ENCODE measurements around the gene ATF6. TPM values are rescaled to one million over a fixed set of nuclear protein-coding genes. Genes with fewer than 3 reads are reported as not detected.

ATF6 gene
- total RNA-seq, 1 donor from 2014 or later = 31.3 TPM

- Histone ChIP-seq H3K4me1 (peaks cover 6% of the 10 kb centered on the region), H3K4me3 (no peak overlapping the region), H3K36me3 (no peaks in the 10 kb centered on the region), H3K9me3 (no peaks in the 10 kb centered on the region), H3K27me3 (ENCODE audit: low read depth) (no peaks in the 10 kb centered on the region), H3K27ac (no peak overlapping the region)
- TF ChIP-seq CTCF (IDR thresholded peaks at IDR 0.05) = no peak
- DNase-seq (no peak), ATAC-seq (no peak)
- intact Hi-C loops (cut with DNase I) = no loop called here
These were observed 34.9 kb upstream of the ATF6 start for GRCh38 chr1:161731241-161731640.

GRCh38 chr1:161731981-161732718, 34.0 kb upstream of the ATF6 start:
- H3K4me3 ChIP-seq = no peak overlapping the region
- DNase-seq (no peak), ATAC-seq (no peak)
- no peaks in the 10 kb centered on the region for H3K36me3 ChIP-seq
- no peak overlapping the region for H3K27ac ChIP-seq
- intact Hi-C loops (cut with DNase I) = no loop called here
- H3K4me1 ChIP-seq = peaks cover 6% of the 10 kb centered on the region
- no peaks in the 10 kb centered on the region for H3K9me3 ChIP-seq
- no peak for TF ChIP-seq CTCF (IDR thresholded peaks at IDR 0.05)
- H3K27me3 ChIP-seq (ENCODE audit: low read depth) = no peaks in the 10 kb centered on the region

DNA sequence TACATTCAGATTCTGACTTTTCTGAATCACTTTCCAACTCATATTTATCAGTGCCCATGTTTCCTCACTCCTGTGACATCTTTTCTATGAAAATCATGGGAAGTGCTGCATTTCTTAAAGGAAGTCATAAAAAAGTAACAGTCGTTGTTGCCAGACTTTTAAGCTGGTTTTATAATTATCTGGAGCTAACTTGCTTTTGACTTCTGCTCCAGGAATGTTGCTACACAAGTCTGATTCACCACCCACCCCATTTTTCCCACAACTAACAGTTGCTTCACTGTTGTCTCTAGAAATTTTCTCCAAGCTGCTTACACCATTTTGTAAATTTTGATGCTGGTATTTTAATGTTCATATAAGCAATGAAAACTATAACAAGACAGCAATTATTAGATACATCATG, 32.6 kb upstream of the ATF6 start:
- Histone ChIP-seq H3K9me3 (no peaks in the 10 kb centered on the region), H3K4me1 (peaks cover 4% of the 10 kb centered on the region), H3K27me3 (ENCODE audit: low read depth) (no peaks in the 10 kb centered on the region), H3K36me3 (no peaks in the 10 kb centered on the region), H3K27ac (no peak overlapping the region), H3K4me3 (no peak overlapping the region)
- intact Hi-C loops (cut with DNase I) = no loop called here
- no peak for DNase-seq
- no peak for TF ChIP-seq CTCF (IDR thresholded peaks at IDR 0.05)
- no peak for ATAC-seq

DNA sequence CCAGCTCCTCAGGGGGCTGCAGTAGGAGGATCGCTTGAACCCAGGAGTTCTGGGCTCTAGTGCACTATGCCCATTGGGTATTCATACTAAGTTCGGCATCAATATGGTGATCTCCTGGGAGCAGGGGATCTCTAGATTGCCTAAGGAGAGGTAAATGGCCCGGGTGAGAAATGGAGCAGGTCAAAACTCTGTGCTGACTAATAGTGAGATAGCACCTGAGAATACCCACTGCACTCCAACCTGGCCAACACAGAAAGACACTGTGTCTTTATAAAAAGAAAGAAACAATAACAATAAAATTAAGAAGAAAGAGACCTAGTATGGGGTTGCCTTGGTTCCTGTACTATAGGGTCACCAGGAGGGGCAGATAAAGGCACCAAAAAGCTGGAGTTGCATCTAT, 30.3 kb upstream of the ATF6 start:
- Histone ChIP-seq H3K9me3 (no peaks in the 10 kb centered on the region), H3K36me3 (no peaks in the 10 kb centered on the region), H3K27ac (no peak overlapping the region), H3K4me3 (no peak overlapping the region), H3K4me1 (peaks cover 26% of the 10 kb centered on the region), H3K27me3 (ENCODE audit: low read depth) (no peaks in the 10 kb centered on the region)
- ATAC-seq = no peak
- DNase-seq = no peak
- no peak for TF ChIP-seq CTCF (IDR thresholded peaks at IDR 0.05)
- intact Hi-C loops (cut with DNase I) = no loop called here

GRCh38 chr1:161736335-161736969, 29.7 kb upstream of the ATF6 start:
- no peak for ATAC-seq
- intact Hi-C loops (cut with DNase I) = no loop called here
- no peaks in the 10 kb centered on the region for H3K27me3 ChIP-seq (ENCODE audit: low read depth)
- no peaks in the 10 kb centered on the region for H3K9me3 ChIP-seq
- no peaks in the 10 kb centered on the region for H3K36me3 ChIP-seq
- peaks cover 29% of the 10 kb centered on the region for H3K4me1 ChIP-seq
- no peak overlapping the region for H3K4me3 ChIP-seq
- no peak overlapping the region for H3K27ac ChIP-seq
- no peak for DNase-seq
- TF ChIP-seq CTCF (IDR thresholded peaks at IDR 0.05) = no peak
